GM19463 (cell line): Measurements from ENCODE around the gene NKX2-1.

Experiments
- ATAC-seq: cut with Tn5 transposase; IDR thresholded peaks from one replicate; pipeline ENCODE4 v1.9.1; 2021; ENCODE audit warnings: mild to moderate bottlenecking, moderate library complexity; ENCODE audit not compliant: unreplicated experiment

Gene NKX2-1

GRCh38 chr14:36518031-36518585 lies 1.9 kb downstream of the NKX2-1 start:
- no peak for ATAC-seq

GRCh38 chr14:36517242-36518030 lies 2.6 kb downstream of the NKX2-1 start:
- ATAC-seq, result no peak

- no peak for ATAC-seq
These were observed 3.3 kb downstream of the NKX2-1 start for GRCh38 chr14:36516719-36517241.

- no peak for ATAC-seq
These were observed 3.9 kb downstream of the NKX2-1 start for GRCh38 chr14:36515896-36516718.

DNA sequence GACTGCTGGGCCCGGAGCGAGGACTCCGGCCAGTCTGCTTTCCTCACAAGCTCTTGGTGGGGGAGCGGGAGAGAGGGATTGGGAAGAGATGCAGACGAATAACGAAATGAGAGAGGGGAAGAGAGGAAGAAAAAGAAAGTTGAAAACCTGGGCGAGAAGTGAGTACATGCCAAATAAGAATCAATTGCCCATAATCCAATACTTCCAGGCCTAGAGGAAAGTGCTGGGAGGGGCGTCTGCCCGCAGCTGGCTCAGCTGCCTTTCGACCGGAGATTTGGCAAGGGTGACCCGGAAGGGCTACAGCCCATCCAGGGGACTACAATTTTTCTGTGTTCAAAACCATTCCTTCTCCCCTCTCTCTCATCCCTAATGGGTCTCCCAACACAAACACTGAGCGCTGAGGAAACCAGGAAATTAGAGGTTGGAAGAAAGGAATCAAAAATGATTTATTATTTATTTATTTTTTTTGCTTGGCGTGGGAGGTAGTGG lies 4.9 kb downstream of the NKX2-1 start:
- no peak for ATAC-seq

DNA sequence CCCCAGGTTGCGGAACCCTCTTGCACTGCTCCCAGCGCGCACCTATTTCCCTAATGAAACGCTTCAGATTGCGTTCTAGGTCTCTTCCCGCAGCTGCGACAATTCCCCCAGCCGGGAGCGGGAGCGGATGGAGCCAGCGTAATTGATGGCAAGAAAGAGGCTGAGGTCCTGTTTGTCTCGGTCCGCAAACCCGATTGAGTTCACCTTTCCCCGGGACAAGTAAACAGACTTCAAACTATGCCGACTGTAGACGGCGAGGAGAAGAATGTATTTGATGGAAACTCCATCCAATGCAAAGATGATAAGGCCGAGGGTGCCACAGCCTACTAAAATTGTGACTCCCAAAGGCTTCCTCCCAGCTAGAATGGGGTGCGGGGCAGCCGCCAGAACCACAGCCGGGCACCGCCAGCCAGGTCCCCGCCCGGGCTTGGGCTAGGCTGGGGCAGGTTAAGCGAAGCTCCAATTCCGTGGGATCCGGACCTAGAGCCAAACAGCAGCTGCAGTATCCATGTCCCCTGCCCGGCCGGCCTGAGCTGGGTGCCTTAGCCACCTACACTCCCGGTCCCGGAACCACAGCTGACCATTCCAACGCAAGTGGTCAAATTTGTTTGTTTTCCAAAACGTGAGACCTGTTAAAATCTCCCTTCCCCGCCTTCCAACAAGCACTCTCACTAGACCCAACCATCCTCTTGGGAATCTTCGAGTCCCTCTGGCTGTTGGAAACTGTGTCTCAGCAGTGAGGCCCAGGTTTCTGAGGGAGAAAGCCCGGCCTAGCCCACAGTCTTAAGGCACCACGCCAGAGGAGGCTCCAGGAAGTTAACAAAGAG lies 5.5 kb downstream of the NKX2-1 start:
- ATAC-seq, result no peak

DNA sequence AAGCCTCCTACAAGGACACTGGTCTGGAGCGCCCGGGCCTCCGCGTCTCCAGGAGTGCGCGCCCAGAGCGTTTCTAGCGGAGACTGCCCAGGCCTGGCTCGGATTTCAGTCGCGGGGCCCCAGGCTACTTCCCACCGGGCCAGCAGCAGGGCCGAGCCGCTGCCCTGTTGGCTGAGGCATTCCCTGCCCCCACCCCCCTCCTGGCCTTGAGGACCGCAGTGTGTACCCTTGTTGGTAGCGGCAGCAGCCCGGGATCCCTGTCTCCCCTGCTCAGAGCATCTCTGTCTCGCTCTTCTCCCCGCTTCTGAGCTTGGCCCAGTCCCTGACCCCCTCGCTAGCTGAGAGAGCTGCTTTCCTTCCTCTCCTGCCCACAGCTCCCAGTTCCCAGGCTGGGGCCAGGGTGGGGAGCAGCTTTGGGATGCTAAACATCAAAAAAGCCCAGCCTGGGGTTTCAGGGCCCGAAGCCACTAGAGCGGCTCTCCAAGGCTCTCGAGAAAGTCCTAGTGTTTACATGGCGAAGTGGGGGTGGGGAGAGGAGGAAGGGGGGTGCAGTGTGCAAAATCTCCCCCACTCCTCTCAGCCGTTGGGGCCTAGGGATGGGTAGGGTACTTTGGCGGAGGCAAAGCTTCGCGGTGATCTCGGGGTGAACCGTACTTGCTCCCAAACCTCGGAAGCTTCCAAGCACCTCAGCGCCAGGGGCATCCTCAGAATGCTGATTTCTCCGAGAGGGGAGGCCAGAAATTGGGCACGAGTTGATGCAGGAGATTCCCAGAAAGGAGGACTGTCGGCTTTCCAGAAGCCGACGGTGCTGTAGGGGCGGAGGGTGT lies 6.4 kb downstream of the NKX2-1 start:
- ATAC-seq, result no peak

DNA sequence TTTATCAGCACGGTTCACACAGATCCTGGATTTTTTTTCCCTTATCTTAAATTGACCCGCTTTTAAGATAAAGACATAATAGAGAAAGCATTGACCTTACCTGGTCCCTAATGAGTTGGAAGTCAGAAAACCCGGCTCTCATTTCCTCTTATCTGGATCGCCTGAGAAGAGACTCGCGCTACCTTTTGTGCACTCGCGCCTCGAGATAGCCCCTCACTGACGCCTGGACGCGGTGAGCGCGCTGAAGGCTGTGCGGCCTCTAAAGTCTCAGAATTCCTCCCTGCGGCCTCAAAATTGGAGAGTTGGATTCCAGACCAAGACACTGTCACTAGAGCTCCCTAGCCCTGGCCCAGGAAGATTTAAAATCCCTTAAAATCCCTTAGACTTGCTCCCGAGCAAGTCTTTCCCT lies 7.0 kb downstream of the NKX2-1 start:
- no peak for ATAC-seq

DNA sequence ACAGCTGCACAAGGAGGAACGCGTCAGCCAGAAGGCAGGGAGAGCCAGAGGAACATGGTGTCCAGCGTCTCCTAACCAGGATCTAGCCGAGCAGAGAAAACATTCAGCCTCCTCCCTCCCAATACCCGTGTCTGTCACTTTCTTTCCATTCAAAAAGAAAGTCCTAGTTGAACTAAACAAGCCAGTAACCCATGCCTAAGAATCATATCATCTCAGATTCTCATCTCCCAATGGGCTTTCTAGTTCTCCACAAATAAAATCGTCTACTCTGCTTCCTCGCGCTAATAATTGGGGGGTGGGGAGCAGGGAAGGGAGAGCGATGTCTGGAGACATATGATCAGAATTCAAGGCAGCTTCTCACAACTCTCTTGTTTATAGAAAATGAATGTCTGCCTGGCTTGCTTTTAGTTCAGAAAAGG lies 7.4 kb downstream of the NKX2-1 start:
- no peak for ATAC-seq

DNA sequence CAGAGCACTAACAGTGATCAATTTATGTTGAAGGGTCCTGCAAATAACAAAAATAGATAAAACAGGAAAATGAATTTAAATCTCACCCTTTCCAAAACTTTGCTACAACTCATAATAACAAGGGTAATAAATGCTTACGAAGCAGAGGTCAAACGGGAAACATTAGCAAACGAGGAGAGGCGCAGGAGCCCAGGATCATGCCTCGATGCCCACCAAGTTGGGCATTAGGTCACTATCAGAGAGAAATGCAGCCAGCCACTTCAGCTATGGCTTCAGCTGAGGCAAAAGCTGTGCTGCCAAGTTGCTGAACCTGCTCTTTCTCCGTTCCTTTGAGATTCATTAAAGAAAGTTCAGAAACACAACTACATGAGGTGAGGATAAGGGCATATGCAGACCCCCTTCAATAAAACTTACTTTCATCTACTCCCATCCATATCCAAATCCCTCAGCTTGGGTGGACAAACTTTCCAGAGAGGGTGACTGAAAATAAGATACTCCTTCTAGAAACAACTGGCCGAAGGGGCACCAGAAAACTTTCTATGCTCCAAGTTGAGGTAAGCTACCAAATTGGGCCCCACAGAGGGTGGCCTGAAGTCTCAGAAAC lies 7.9 kb downstream of the NKX2-1 start:
- ATAC-seq, result no peak

GRCh38 chr14:36510874-36511273 lies 9.2 kb downstream of the NKX2-1 start:
- no peak for ATAC-seq

DNA sequence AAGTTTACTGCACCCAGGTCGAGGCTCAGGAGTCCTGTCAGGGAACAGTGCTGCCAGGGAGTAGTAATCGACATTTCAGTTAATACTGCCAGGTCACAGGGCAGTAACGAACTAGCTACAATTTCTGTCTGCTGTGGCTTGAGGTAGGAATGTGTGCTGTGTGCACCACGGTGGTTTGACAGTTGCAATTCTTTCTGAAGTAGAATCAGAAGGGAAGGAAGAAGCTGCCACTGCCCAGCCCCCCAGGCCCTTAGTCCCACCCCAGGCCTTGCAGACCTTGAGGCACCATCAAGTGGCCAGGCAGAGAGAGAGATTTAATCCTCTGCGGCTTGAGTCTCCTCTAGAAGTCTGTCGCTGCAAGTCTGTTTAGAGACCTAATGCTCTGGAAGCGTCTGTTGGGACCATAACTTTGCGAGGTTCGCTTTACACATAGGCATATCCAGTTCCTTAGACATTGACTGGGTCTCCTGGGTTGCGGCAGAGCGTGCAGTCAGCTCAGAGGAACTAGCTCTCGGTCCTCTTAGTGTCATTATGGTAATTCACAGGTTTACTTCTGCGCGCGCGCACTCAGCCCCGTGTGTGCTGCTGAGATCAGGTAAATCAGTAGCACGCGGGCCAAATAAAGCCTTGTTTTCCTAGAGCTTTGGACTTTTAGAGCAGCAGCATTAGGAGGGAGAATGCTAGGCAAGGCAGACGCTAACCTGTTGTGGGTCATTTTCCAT lies 9.8 kb downstream of the NKX2-1 start:
- ATAC-seq, result no peak

- no peak for ATAC-seq
These were observed 10.7 kb downstream of the NKX2-1 start for GRCh38 chr14:36509069-36509917.

DNA sequence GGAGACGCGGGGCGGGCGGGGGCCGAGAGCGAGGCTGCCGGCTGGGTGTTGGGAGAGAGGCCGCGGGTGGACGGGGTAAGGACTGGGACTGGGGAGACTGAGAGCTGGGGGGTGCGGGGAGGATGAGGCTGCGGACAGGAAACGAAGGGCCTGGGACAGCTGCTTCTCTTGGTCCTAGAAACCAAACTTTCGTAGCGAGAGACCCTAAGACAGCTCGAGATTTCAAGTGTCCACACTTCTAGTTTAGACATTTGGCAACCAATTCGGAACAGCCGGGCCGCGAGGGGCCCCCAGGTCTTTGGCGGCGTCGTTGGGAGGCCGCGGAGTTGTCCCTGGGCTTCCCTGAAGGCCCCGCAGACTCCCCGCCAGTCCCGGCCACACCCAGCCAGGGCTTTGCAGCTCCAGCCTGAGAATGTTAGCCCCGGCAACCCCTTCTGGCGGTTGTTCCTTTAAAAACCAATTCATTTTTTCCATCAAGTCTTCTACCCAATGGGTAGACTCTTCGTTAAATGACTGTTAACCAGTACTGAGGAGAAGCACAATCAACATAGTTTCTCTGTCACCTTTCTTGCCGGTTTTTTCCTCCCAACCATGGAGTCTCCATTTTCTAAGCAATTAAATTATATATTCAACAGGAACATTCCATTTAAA lies 11.5 kb downstream of the NKX2-1 start:
- ATAC-seq, result no peak

DNA sequence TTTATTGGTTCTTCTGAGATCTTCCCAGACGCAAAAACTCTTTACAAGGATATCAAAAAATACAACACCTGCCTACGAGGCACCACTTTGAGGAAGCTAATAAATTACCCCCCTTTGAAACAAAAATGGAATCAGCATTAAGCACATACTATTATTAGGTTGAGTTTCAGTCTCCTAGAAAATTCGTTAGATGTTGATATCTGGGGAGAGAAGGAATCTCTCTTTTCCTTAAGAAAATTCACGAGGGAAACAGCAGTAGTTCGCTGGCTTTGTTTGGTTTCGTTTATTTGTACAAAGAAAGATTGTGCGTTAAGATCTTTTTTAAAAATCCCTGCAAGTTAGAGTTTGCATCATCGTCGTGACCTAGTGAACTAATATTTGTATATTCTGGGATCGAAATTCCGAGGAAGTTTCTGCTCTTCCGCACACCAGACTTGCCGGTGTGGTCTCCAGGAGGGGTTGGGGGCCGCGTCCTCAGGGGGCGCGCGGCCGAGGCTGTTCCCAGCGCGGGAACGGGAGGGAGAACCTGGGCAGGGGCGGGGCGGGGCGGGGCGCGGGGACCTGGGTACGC lies 12.1 kb downstream of the NKX2-1 start:
- ATAC-seq, result no peak

- no peak for ATAC-seq
These were observed 13.1 kb downstream of the NKX2-1 start for GRCh38 chr14:36506732-36507614.
